H1 (cell line): ENCODE measurements around the gene SFRP5. TPM values are rescaled to one million over a fixed set of nuclear protein-coding genes. Genes with fewer than 3 reads are reported as not detected.

Source experiments
- CTBP2 ChIP-seq: IDR thresholded peaks from 2 replicates; pipeline ENCODE4 v1.7.0; 2011; ENCODE audit warnings: borderline replicate concordance, mild to moderate bottlenecking, moderate library complexity, mixed read lengths, low read length; ENCODE audit not compliant: insufficient read depth, insufficient read length
- EZH2 ChIP-seq: fragments of 200-600 bp; sonication (generic); IDR thresholded peaks from 2 replicates; pipeline ENCODE4 v1.7.1; 2012; ENCODE audit warnings: low read depth, mild to moderate bottlenecking, moderate library complexity, low read length, inconsistent platforms; ENCODE audit not compliant: severe bottlenecking
- FOSL1 ChIP-seq: IDR thresholded peaks from 2 replicates; pipeline ENCODE4 v1.6.1; 2011; ENCODE audit warnings: mild to moderate bottlenecking, low read depth, low read length, moderate library complexity; ENCODE audit not compliant: insufficient read depth
- GABPA ChIP-seq: IDR thresholded peaks from 2 replicates; pipeline ENCODE4 v1.6.1; 2011; ENCODE audit warnings: mild to moderate bottlenecking, low read length, moderate library complexity, borderline replicate concordance; ENCODE audit not compliant: insufficient read depth
- JUN ChIP-seq: IDR thresholded peaks from 2 replicates; pipeline ENCODE4 v1.6.1; 2011; ENCODE audit warnings: low read depth, mild to moderate bottlenecking, improper control_type of control experiment, low read length
- KDM1A ChIP-seq: fragments of 200-600, 300-600 bp; sonication (generic); IDR thresholded peaks from 2 replicates; pipeline ENCODE4 v1.7.1; 2016; ENCODE audit warnings: mild to moderate bottlenecking, low read length, borderline replicate concordance
- KDM4A ChIP-seq: IDR thresholded peaks from one replicate; pipeline ENCODE4 v1.7.1; 2012; ENCODE audit warnings: low read depth, mild to moderate bottlenecking, moderate library complexity, low read length, inconsistent platforms; ENCODE audit not compliant: severe bottlenecking
- MAFK ChIP-seq: IDR thresholded peaks from 2 replicates; pipeline ENCODE4 v1.6.1; 2012; ENCODE audit warnings: low read depth, mild to moderate bottlenecking, improper control_type of control experiment, low read length
- RAD21 ChIP-seq, 2 experiments: IDR thresholded peaks in 1 of 2; conservative IDR thresholded peaks in 1 of 2; 2 replicates each; pipeline ENCODE4 v1.6.1; 2011; ENCODE audit warnings: low read depth in 2 of 2, low read length in 2 of 2, improper control_type of control experiment in 1 of 2, inconsistent platforms in 1 of 2, mild to moderate bottlenecking in 1 of 2, moderate library complexity in 1 of 2
- SIN3A ChIP-seq, 2 experiments: IDR thresholded peaks in 1 of 2; conservative IDR thresholded peaks in 1 of 2; 2 replicates each; pipeline ENCODE4 v1.6.1; 2011 to 2012; ENCODE audit warnings: low read length in 2 of 2, improper control_type of control experiment in 1 of 2, low read depth in 1 of 2, mild to moderate bottlenecking in 1 of 2
- SUZ12 ChIP-seq: fragments of 200-600 bp; sonication (generic); IDR thresholded peaks from 2 replicates; pipeline ENCODE4 v1.6.1; 2012; ENCODE audit warnings: mild to moderate bottlenecking, inconsistent platforms, low read length, moderate library complexity, mixed read lengths
- TAF1 ChIP-seq: IDR thresholded peaks from 2 replicates; pipeline ENCODE4 v1.6.1; 2011; ENCODE audit warnings: mild to moderate bottlenecking, low read depth, low read length
- TBP ChIP-seq: IDR thresholded peaks from 2 replicates; pipeline ENCODE4 v1.6.1; 2011; ENCODE audit warnings: low read depth, low read length, improper control_type of control experiment
- polyA plus RNA-seq, 7 experiments: library from polyadenylated mRNA; depleted of rRNA in 3 of 7; stranded (reverse) in 5 of 7; unstranded in 2 of 7; fragments of >200 nt in 5 of 7; fragments of 200-250 nt in 2 of 7; gene quantifications; 1 replicate in 5 of 7; 2 replicates in 1 of 7; 4 replicates in 1 of 7; pipeline versions ENCODE4 v1.2.1 to v1.2.3, GENCODE V29; 2011 to 2013; ENCODE audit warnings: missing spikeins in 2 of 7, mixed read lengths in 2 of 7
- total RNA-seq: library from RNA; stranded (reverse); fragmentation: NEBNext Ultra II Directional; extraction: Animal tissue kit (Norgen Biotek cat#: 25700); gene quantifications from 2 replicates; pipeline ENCODE4 v1.2.1, GENCODE V29; 2021
- TF ChIP-seq, protein P1 (sequence below), 3 experiments: IDR thresholded peaks; 1 replicate in 2 of 3; 2 replicates in 1 of 3; pipeline versions ENCODE4 v1.5.1 to v1.6.1; 2011; ENCODE audit warnings: low read length in 3 of 3, mild to moderate bottlenecking in 3 of 3, inconsistent platforms in 2 of 3, low read depth in 1 of 3, moderate library complexity in 1 of 3; ENCODE audit not compliant: insufficient read depth in 1 of 3; ENCODE audit errors: control extremely low read depth in 1 of 3
- TF ChIP-seq, protein P2 (sequence below): IDR thresholded peaks from 2 replicates; pipeline ENCODE4 v1.6.1; 2011; ENCODE audit warnings: low read length, improper control_type of control experiment

The SFRP5 gene
- total and polyA plus RNA-seq, 2 of the 8 experiments (the other 6 are each of a cell fraction or from before 2014, with no cell fraction given), result 3.9 to 5.9 TPM

DNA sequence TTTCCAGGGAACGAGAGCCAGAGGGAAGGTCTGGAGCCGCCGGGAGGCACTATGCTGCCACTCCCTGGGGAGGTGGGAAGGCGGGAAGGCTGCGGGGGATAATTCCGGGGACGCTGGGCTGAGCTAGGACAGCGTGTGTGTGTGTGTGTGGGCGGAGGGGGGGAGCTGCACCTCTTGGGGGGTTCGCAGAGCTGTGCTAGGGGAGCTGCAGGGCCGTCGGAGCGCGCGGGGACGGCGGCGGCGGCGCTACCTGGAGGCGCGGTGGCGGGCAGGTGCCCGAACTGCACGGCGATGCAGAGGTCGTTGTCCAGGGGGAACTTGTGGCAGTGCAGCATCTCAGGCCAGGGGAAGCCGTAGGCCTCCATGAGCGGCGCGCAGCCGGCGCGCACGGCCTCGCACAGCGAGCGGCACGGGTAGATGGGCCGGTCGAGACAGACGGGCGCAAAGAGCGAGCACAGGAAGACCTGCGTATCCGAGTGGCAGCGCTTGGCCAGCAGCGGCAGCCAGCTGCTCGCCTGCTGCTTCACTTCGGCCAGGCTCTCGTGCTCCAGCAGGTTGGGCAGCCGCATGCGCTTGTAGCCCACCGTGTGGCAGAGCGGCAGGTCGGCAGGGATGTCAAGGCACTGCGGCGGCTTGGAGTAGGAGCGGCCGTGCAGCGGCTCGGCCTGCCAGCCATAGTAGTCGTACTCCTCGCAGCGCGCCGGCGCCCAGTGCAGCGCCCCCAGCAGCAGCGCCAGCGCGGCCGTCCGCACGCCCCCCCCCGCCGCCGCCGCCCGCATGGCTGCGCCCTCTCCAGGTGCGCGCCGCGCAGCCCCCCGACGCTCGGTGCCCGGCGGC lies 526 bp downstream of the SFRP5 start (continued):
- TF ChIP-seq SUZ12 (peak; percentile 84), JUN (no peak), TBP (0 out of 2 replicates have a peak, but pooled peaks have one; percentile 23), TAF1 (no peak), RAD21 (IDR thresholded peaks at IDR 0.05 in 1 of 2, conservative IDR thresholded peaks at IDR 0.05 in 1 of 2; ENCODE audit: low read depth in 2 of 2, low read length in 2 of 2) (0 out of 4 replicates have a peak, but pooled peaks of 1 of the 2 experiments have one; percentile 14), MAFK (no peak), KDM1A (no peak), EZH2 (peak; percentile 79), FOSL1 (no peak), GABPA (peak; percentile 41; the same call in 1 of the 2 replicates), CTBP2 (no peak), KDM4A (peak; percentile 68), SIN3A (conservative IDR thresholded peaks at IDR 0.05 in 1 of 2, IDR thresholded peaks at IDR 0.05 in 1 of 2; ENCODE audit: low read depth in 1 of 2, low read length in 2 of 2) (peak in 1 of 2 experiments; percentile 78; a peak in 1 of 4 replicates)
- TF ChIP-seq, protein P1, sequence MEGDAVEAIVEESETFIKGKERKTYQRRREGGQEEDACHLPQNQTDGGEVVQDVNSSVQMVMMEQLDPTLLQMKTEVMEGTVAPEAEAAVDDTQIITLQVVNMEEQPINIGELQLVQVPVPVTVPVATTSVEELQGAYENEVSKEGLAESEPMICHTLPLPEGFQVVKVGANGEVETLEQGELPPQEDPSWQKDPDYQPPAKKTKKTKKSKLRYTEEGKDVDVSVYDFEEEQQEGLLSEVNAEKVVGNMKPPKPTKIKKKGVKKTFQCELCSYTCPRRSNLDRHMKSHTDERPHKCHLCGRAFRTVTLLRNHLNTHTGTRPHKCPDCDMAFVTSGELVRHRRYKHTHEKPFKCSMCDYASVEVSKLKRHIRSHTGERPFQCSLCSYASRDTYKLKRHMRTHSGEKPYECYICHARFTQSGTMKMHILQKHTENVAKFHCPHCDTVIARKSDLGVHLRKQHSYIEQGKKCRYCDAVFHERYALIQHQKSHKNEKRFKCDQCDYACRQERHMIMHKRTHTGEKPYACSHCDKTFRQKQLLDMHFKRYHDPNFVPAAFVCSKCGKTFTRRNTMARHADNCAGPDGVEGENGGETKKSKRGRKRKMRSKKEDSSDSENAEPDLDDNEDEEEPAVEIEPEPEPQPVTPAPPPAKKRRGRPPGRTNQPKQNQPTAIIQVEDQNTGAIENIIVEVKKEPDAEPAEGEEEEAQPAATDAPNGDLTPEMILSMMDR (IDR thresholded peaks at IDR 0.05; ENCODE audit: control extremely low read depth in 1 of 3, insufficient read depth in 1 of 3, low read depth in 1 of 3, low read length in 3 of 3), result peak in 2 of 3 experiments; percentile 30 to 33; a peak in 2 of 4 replicates
- TF ChIP-seq, protein P2, sequence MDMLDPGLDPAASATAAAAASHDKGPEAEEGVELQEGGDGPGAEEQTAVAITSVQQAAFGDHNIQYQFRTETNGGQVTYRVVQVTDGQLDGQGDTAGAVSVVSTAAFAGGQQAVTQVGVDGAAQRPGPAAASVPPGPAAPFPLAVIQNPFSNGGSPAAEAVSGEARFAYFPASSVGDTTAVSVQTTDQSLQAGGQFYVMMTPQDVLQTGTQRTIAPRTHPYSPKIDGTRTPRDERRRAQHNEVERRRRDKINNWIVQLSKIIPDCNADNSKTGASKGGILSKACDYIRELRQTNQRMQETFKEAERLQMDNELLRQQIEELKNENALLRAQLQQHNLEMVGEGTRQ, result no peak
